HG03196 (cell line): ENCODE data around the gene AFF1.
A peak's percentile ranks its signal among the peaks of the same experiment; 100 is the strongest.
"Not testable (repeated sequence)": the region's sequence is repeated elsewhere in the genome, so short reads cannot be mapped to it uniquely, and the experiment has no call there.

Experiments used
- ATAC-seq: cut with Tn5 transposase; IDR thresholded peaks from one replicate; pipeline ENCODE4 v1.9.1; 2021; ENCODE audit not compliant: unreplicated experiment

AFF1 gene

GRCh38 chr4:87034527-87034926 lies 99.7 kb downstream of the AFF1 start:
- no peak for ATAC-seq

- no peak for ATAC-seq
These were observed 101.2 kb downstream of the AFF1 start for GRCh38 chr4:87035881-87036509.

- no peak for ATAC-seq
These were observed 101.9 kb downstream of the AFF1 start for GRCh38 chr4:87036713-87037112.

- not testable (repeated sequence) for ATAC-seq
These were observed 102.4 kb downstream of the AFF1 start for GRCh38 chr4:87037171-87037570.

GRCh38 chr4:87037671-87038334 lies 103.0 kb downstream of the AFF1 start:
- no peak for ATAC-seq

- ATAC-seq = peak; percentile 55
These were observed 104.2 kb downstream of the AFF1 start for GRCh38 chr4:87038837-87039615.

- no peak for ATAC-seq
These were observed 106.3 kb downstream of the AFF1 start for GRCh38 chr4:87041141-87041540.

- no peak for ATAC-seq
These were observed 107.4 kb downstream of the AFF1 start for GRCh38 chr4:87042221-87042620.

- peak; percentile 29 for ATAC-seq
These were observed 108.4 kb downstream of the AFF1 start for GRCh38 chr4:87042986-87043820.

GRCh38 chr4:87044511-87045233 lies 109.9 kb downstream of the AFF1 start:
- no peak for ATAC-seq

- ATAC-seq = no peak
These were observed 110.4 kb downstream of the AFF1 start for GRCh38 chr4:87045234-87045558.

- ATAC-seq = no peak
These were observed 110.8 kb downstream of the AFF1 start for GRCh38 chr4:87045659-87046058.

GRCh38 chr4:87046121-87046551 lies 111.3 kb downstream of the AFF1 start:
- no peak for ATAC-seq

GRCh38 chr4:87047281-87047798 lies 112.5 kb downstream of the AFF1 start:
- no peak for ATAC-seq

- ATAC-seq = no peak
These were observed 114.7 kb downstream of the AFF1 start for GRCh38 chr4:87049508-87049907.

- ATAC-seq = no peak
These were observed 115.8 kb downstream of the AFF1 start for GRCh38 chr4:87050596-87050995.

- ATAC-seq = no peak
These were observed 116.4 kb downstream of the AFF1 start for GRCh38 chr4:87051121-87051713.

- ATAC-seq = no peak
These were observed 117.8 kb downstream of the AFF1 start for GRCh38 chr4:87052615-87053014.

- no peak for ATAC-seq
These were observed 118.4 kb downstream of the AFF1 start for GRCh38 chr4:87053176-87053658.
